Activated CD4-positive, alpha-beta T cell treated with anti-CD3 and anti-CD28 coated beads for 4 hours (primary cell): Measurements from ENCODE around the gene MCRIP2.

Source experiments
- DNase-seq, 2 donors: peaks; one replicate each; pipeline ENCODE4 v3.0.0-alpha.2; 2020

The MCRIP2 gene

GRCh38 chr16:617855-618254 lies 23.8 kb upstream of the MCRIP2 start:
- no peak for DNase-seq

GRCh38 chr16:619476-620100 lies 22.0 kb upstream of the MCRIP2 start:
- DNase-seq = no peak

- no peak for DNase-seq
Measured at GRCh38 chr16:620700-621525, 20.7 kb upstream of the MCRIP2 start.

- no peak for DNase-seq
Measured at GRCh38 chr16:621526-622105, 20.0 kb upstream of the MCRIP2 start.

GRCh38 chr16:622920-623280 lies 18.7 kb upstream of the MCRIP2 start:
- DNase-seq = no peak

- no peak for DNase-seq
Measured at GRCh38 chr16:624526-625070, 17.0 kb upstream of the MCRIP2 start.

- DNase-seq = no peak
Measured at GRCh38 chr16:625117-625976, 16.3 kb upstream of the MCRIP2 start.

GRCh38 chr16:625977-626765 lies 15.5 kb upstream of the MCRIP2 start:
- DNase-seq = no peak

GRCh38 chr16:626787-627453 lies 14.7 kb upstream of the MCRIP2 start:
- DNase-seq = no peak

GRCh38 chr16:627454-628239 lies 14.0 kb upstream of the MCRIP2 start:
- DNase-seq = no peak

- DNase-seq = no peak
Measured at GRCh38 chr16:628321-629061, 13.1 kb upstream of the MCRIP2 start.

GRCh38 chr16:629185-629832 lies 12.3 kb upstream of the MCRIP2 start:
- no peak for DNase-seq

- DNase-seq = no peak
Measured at GRCh38 chr16:629833-630248, 11.8 kb upstream of the MCRIP2 start.

- no peak for DNase-seq
Measured at GRCh38 chr16:630249-630814, 11.3 kb upstream of the MCRIP2 start.

GRCh38 chr16:630815-631405 lies 10.7 kb upstream of the MCRIP2 start, which contains the start of gene WFIKKN1:
TSS of gene WFIKKN1 (plus strand) at chr16:630985. CDS start at chr16:631254, 269 bp downstream.
- no peak for DNase-seq

- DNase-seq = no peak
Measured at GRCh38 chr16:631808-632358, 9.7 kb upstream of the MCRIP2 start.

GRCh38 chr16:632486-633335 lies 8.9 kb upstream of the MCRIP2 start:
- DNase-seq = no peak
